ENCODE results near the gene LMX1B.
A peak's percentile ranks its signal among the peaks of the same experiment; 100 is the strongest.

LMX1B gene

DNA sequence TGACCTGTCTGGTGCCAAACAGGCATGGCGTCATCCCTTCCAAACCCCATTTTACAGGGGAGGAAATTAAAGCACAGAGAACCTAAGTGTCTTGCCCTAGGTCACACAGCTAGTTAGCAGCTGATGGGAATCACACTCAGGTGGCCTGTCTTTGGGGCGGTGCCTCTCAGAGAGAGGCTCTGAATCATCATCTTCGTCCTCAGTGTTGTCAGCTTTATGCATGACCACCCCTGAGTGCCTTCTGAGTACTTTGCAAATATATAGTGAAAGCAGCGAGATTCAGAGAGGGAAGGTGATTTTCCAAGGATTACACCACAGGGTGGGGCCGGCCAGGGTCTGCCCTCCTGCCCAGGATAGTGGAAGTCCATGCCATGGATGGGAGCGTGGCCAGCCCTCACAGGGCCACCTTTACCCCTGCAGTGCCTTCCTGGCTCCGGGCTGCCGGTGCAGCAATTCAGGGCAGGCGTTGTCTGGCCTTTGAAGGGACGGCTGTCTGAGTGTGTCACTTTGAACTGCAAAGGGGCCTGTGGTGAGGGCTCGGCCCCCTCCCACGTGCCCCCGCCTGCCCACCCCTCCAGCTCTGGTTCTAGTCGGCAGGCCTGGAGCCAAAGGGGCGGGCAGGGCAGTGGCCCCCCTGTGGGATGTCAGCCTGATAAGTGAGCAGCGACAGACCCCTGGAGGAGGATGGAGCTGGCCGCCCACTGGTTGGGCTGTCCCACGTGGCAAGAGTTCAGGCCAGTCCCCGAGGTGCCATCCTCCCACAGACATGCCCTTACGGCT lies 16.9 kb downstream of the LMX1B start:
- no peak for ATAC-seq
- TF ChIP-seq ZFP3 (CRISPR knock-in tag; IDR thresholded peaks at IDR 0.05) (no peak), ZC3H10 (CRISPR knock-in tag; IDR thresholded peaks at IDR 0.05) (no peak)
- TF ChIP-seq, protein P1, sequence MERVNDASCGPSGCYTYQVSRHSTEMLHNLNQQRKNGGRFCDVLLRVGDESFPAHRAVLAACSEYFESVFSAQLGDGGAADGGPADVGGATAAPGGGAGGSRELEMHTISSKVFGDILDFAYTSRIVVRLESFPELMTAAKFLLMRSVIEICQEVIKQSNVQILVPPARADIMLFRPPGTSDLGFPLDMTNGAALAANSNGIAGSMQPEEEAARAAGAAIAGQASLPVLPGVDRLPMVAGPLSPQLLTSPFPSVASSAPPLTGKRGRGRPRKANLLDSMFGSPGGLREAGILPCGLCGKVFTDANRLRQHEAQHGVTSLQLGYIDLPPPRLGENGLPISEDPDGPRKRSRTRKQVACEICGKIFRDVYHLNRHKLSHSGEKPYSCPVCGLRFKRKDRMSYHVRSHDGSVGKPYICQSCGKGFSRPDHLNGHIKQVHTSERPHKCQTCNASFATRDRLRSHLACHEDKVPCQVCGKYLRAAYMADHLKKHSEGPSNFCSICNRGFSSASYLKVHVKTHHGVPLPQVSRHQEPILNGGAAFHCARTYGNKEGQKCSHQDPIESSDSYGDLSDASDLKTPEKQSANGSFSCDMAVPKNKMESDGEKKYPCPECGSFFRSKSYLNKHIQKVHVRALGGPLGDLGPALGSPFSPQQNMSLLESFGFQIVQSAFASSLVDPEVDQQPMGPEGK (CRISPR knock-in tag; IDR thresholded peaks at IDR 0.05; ENCODE audit: borderline replicate concordance): no peak

DNA sequence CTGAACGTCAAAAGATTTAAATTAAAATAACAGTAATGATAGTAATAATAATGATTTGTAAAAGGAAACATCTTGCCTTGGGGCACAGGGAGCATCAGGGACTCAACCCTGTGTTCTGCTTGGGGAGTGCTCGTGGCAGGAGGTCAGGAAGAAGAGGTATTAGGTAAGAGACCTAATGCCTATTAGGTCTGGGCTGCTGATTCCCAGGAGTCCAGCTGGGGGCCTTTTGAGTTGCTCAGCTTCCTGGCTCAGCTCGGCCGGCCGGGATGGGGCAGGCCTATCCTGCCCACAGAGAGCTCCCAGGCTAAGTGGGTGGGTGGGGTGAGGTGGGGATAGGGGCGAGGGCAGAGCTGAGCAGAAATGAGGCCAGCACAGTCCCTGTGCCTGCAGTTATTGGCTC lies 17.5 kb downstream of the LMX1B start:
- ATAC-seq: peak; percentile 36; the same call in 2 of the 3 replicates
- TF ChIP-seq PPARA (CRISPR knock-in tag; IDR thresholded peaks at IDR 0.05; ENCODE audit: borderline replicate concordance): no peak

DNA sequence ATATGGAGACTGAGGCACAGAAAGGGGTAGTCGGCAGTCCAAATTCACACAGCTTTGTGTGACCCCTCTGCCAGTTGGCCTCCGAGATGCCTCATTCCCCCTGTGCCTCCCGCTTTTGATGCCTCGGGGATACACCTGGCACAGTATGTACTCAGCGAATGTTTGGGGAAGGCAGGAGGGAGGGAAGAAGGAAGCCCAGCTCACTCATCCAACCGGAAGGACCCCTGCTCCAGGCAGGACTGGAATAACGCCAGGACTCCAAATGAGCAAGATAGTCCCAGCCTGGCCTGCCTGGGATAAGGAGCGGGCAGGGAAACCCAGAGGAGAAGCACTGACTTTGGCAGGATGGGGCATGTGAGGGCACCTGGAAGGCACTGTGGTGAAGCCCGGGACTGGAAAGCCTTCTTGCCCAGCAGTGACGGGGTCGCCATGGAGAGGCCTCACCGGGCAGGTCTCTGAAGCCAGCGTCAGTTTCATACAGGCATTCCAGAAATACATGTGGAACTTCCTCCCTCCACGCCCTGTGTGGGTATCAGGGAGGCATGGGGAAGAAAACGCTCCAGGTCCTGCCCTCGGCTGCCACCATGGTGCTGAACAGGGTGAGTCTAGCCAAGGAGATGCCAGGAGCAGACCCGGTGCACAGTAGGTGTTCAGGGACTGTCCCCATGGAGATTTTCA lies 20.3 kb downstream of the LMX1B start:
- TF ChIP-seq ZNF70 (CRISPR knock-in tag; IDR thresholded peaks at IDR 0.05) (no peak), ZNF565 (CRISPR knock-in tag; conservative IDR thresholded peaks at IDR 0.05; ENCODE audit: low read depth) (no peak), PPARA (CRISPR knock-in tag; IDR thresholded peaks at IDR 0.05; ENCODE audit: borderline replicate concordance) (no peak), OSR1 (CRISPR knock-in tag; IDR thresholded peaks at IDR 0.05) (no peak), ZFP30 (CRISPR knock-in tag; IDR thresholded peaks at IDR 0.05) (no peak)
- TF ChIP-seq, protein P1 (CRISPR knock-in tag; IDR thresholded peaks at IDR 0.05; ENCODE audit: borderline replicate concordance): no peak
- ATAC-seq: 0 out of 3 replicates have a peak, but pooled peaks have one; percentile 8

DNA sequence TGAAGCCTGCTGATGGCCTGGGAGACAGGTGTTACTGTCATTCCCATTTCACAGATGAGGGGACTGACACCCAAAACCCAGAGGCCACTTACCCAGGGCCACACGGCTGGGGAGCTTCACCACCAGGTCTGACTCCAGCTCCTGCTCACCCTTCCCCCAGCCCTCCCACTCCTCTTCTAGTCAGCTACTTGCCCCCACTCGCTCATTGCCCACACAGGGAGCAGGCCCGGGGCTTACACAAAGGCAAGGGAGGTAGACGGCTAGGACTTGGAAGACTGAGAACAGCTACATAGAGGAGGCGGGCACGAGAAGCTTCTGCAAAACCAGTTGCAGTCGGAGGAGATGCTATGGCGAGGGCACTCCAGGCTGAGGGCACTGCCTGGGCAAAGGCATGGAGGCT lies 21.3 kb downstream of the LMX1B start:
- no peak for ATAC-seq
- TF ChIP-seq OSR1 (CRISPR knock-in tag; IDR thresholded peaks at IDR 0.05) (no peak), ZC3H10 (CRISPR knock-in tag; IDR thresholded peaks at IDR 0.05) (no peak), TCF4 (CRISPR knock-in tag; IDR thresholded peaks at IDR 0.05; ENCODE audit: borderline replicate concordance) (no peak), TOX (CRISPR knock-in tag; IDR thresholded peaks at IDR 0.05; ENCODE audit: borderline replicate concordance) (no peak)
- TF ChIP-seq, protein P2, sequence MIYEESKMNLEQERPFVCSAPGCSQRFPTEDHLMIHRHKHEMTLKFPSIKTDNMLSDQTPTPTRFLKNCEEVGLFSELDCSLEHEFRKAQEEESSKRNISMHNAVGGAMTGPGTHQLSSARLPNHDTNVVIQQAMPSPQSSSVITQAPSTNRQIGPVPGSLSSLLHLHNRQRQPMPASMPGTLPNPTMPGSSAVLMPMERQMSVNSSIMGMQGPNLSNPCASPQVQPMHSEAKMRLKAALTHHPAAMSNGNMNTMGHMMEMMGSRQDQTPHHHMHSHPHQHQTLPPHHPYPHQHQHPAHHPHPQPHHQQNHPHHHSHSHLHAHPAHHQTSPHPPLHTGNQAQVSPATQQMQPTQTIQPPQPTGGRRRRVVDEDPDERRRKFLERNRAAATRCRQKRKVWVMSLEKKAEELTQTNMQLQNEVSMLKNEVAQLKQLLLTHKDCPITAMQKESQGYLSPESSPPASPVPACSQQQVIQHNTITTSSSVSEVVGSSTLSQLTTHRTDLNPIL (CRISPR knock-in tag; IDR thresholded peaks at IDR 0.05; ENCODE audit: low read depth): no peak

DNA sequence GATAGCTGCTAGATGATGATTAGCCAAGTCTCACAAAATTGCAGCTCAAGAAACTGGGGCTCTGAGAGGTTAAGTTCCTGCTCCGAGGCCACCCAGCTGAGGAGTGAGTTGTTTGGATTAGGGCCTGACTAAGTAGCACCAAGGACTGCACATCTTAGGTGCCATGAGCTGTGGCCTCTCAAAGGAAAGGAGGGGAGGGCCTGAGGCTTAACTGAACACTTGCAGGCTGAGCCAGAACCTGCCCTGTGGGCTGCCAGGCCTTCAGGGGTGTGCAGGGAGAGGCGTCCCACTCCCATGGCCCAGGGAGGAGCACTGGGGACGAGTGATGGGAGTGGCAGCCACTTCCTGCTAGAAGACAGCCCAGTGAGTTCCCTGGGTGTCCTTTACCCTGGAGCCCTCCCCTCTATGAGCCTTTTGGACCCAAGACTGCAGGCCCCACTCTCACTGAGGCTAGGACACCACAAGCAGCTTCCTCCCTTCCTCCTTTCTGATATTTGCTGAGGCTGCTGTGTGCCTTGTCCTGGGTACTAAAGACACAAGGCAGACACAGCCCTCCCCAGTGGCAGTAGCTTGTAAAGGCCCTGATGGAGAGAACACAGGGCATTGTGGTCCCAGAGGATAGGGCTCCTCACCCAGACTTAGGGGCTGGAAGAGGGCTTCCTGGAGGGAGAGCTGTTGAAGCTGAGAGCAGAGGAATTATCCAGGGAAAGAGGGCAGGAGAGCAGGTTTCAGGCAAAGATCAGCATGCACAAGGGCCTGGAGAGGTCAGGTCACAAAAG lies 22.1 kb downstream of the LMX1B start:
- TF ChIP-seq ESRRG (CRISPR knock-in tag; IDR thresholded peaks at IDR 0.05) (no peak), TOX (CRISPR knock-in tag; IDR thresholded peaks at IDR 0.05; ENCODE audit: borderline replicate concordance) (no peak), CSDC2 (CRISPR knock-in tag; IDR thresholded peaks at IDR 0.05) (no peak), RARB (CRISPR knock-in tag; IDR thresholded peaks at IDR 0.05) (no peak), PPARA (CRISPR knock-in tag; IDR thresholded peaks at IDR 0.05; ENCODE audit: borderline replicate concordance) (no peak), ZNF70 (CRISPR knock-in tag; IDR thresholded peaks at IDR 0.05) (no peak), ARNTL (CRISPR knock-in tag; IDR thresholded peaks at IDR 0.05; ENCODE audit: borderline replicate concordance, low read depth) (no peak), SNAI2 (CRISPR knock-in tag; IDR thresholded peaks at IDR 0.05) (no peak), ISL1 (CRISPR knock-in tag; IDR thresholded peaks at IDR 0.05) (no peak), BACH2 (CRISPR knock-in tag; IDR thresholded peaks at IDR 0.05; ENCODE audit: borderline replicate concordance) (no peak)
- TF ChIP-seq, protein P3, sequence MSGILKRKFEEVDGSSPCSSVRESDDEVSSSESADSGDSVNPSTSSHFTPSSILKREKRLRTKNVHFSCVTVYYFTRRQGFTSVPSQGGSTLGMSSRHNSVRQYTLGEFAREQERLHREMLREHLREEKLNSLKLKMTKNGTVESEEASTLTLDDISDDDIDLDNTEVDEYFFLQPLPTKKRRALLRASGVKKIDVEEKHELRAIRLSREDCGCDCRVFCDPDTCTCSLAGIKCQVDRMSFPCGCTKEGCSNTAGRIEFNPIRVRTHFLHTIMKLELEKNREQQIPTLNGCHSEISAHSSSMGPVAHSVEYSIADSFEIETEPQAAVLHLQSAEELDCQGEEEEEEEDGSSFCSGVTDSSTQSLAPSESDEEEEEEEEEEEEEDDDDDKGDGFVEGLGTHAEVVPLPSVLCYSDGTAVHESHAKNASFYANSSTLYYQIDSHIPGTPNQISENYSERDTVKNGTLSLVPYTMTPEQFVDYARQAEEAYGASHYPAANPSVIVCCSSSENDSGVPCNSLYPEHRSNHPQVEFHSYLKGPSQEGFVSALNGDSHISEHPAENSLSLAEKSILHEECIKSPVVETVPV (CRISPR knock-in tag; IDR thresholded peaks at IDR 0.05): no peak
- ATAC-seq: 0 out of 3 replicates have a peak, but pooled peaks have one; percentile 14

Measured in SK-N-SH treated with all-trans-retinoic acid at 6 μM for 48 hours (cell line).